GM19468 (cell line): ENCODE results near the gene SEC31B.
A peak's percentile ranks its signal among the peaks of the same experiment; 100 is the strongest.

Experiments
- ATAC-seq: cut with Tn5 transposase; IDR thresholded peaks from one replicate; pipeline ENCODE4 v1.9.1; 2021; ENCODE audit warnings: mild to moderate bottlenecking, moderate library complexity, moderate number of reproducible peaks; ENCODE audit not compliant: unreplicated experiment; ENCODE audit errors: extremely low read depth

The SEC31B gene, protein sequence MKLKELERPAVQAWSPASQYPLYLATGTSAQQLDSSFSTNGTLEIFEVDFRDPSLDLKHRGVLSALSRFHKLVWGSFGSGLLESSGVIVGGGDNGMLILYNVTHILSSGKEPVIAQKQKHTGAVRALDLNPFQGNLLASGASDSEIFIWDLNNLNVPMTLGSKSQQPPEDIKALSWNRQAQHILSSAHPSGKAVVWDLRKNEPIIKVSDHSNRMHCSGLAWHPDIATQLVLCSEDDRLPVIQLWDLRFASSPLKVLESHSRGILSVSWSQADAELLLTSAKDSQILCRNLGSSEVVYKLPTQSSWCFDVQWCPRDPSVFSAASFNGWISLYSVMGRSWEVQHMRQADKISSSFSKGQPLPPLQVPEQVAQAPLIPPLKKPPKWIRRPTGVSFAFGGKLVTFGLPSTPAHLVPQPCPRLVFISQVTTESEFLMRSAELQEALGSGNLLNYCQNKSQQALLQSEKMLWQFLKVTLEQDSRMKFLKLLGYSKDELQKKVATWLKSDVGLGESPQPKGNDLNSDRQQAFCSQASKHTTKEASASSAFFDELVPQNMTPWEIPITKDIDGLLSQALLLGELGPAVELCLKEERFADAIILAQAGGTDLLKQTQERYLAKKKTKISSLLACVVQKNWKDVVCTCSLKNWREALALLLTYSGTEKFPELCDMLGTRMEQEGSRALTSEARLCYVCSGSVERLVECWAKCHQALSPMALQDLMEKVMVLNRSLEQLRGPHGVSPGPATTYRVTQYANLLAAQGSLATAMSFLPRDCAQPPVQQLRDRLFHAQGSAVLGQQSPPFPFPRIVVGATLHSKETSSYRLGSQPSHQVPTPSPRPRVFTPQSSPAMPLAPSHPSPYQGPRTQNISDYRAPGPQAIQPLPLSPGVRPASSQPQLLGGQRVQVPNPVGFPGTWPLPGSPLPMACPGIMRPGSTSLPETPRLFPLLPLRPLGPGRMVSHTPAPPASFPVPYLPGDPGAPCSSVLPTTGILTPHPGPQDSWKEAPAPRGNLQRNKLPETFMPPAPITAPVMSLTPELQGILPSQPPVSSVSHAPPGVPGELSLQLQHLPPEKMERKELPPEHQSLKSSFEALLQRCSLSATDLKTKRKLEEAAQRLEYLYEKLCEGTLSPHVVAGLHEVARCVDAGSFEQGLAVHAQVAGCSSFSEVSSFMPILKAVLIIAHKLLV

DNA sequence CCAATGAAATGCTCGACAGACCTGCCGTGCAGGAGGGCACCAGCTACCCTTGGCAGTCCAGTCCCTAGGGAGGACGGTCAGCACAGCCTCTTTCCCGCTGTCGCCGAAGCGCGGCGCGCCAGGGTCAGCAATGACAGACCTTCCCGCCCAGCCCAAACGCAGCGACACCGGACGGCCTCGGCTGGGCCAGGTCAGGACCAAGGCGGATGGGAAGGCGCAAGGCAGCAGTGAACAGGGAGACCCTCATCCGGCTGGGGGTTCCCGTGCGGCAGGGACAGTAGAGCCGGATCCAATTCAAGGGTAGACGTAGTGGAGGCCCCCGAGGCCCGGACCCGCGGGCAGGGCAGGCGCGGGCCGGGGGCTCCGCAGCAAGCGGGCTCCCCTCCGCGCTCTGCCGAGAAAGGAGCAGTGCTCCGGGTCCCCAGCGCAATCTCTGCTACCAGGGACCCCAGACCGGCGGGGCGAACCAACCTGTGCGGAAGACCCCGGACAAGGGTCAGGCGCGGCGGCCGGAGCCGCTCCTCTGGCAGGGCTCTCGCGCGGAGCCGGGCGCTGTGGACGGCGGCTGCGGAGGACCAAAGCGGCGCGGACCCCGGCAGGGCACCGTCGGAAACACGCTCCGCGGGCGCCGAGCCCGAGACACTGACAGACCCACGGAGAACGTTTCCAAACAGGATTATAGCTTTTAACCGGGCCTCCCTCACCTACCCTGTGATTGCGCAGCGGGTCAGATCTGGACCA lies at the start of gene SEC31B:
SEC31B (minus strand) TSS at position 551 of the 741 bp plus-strand sequence. CDS start 2,909 bp downstream, outside the sequence.
- ATAC-seq = no peak

DNA sequence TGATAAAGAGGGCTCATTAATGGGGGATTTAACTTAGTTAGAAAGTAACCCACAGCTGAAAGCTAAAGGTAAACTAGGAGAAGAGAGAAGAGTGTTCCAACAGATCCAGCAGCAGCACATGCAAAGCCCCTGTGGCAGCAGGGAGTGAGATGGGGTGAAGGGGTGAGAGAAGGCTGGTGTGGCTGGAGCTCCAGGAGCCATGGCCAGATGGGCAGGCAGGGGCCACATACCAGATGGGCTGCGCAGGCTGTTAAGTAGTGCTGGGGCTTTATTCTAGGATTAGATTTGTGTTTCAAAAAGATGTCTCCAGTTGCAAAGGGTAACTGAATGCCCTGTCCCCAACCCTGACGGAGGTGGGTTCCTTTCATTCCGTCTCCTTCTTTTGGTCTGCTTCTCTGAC lies 49.3 kb upstream of the SEC31B start:
- ATAC-seq = no peak

DNA sequence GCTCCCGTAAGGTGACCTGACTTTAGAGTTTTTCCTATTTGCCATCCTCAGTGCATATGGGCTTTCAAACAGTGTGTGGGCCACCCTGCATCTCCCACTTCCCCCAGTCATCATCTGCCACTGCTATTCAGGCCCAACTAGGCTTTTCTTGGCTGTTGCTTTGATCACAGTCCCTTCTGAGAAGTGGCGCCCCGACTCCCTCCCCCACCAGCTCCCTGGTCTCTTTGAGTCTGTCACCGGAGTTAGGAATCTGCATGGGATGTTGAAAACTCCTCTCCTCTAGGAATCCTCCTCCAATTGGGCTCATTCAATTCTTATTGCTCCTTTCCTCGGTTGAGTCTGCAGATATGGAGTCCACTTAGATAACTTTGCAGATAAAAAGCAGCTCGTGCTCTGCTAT lies 48.2 kb upstream of the SEC31B start:
- ATAC-seq = no peak

DNA sequence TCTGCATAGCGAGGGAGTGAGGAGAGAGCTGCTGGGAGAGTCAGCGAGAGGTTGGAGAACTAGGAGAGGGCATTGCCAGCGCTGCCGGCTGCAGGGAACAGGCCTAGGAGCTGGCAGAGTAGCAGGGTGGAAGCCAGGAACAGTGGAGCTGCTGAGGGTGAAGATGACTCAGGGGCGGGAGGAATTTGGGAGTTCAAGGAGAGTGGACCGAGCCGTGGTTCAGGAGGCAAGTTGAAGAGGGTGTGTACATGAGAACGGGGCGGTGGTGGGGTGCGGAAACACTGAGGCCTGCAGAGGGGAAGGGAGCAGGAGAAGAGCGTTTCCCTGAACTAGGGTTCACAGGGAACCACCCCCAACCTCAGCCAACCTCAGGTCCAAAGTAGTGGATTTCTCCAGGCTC lies 47.6 kb upstream of the SEC31B start:
- ATAC-seq = no peak

DNA sequence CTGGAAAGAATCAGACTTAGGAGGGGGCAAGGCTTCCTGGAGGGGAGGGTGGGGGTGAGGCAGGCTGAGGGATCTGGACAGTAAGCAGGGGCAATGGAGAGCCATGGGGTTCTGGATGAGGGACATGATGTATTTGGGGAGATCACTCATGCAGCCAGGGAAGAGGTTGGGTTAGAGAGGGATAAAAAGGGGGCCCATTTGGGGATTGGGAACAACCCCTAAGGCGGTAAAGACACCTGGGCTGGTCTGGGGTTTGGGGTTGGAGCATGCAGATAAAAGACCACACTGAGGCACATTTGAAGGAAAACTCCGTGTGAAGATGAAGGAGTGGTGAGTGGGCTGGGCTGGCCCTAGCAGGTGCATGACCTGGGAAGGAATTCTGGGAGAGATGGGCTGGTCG lies 46.9 kb upstream of the SEC31B start:
- ATAC-seq = no peak

DNA sequence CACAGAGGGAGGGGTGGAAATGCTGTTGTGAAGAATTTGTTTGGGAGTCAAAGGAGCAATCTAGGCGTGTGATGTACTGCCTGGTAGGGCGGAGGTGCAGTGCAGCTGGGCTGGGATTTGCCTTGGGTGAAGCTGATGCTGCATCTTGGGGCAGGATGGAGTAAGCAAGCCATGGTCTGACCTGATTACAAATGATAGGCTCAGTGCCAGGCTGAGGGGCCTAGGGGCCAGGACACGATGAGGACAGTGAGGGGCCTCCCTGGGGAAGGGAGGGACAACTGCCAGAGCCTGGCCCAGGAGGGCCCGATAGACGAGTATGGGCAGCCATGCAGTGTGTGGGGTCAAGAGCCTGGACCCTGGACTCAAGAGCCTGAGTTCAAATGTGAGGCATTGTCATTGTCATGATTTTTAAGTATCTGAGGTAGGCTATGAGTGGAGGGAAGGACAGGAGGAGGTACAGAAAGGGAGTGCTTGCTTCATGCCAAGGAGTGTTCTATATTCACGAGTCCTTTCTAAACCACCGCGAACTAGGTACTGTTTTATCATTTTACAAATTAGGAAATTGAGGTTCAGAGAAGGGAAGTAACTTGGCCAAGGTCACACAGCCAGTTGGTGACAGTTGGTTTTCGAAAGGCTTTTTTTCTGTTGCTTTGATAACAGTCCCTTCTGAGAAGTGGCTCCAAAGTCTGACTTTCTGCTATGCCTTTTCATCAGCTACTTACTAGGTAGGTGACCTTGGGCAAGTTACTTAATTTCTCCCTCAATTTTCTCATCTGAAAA lies 45.7 kb upstream of the SEC31B start:
- no peak for ATAC-seq

DNA sequence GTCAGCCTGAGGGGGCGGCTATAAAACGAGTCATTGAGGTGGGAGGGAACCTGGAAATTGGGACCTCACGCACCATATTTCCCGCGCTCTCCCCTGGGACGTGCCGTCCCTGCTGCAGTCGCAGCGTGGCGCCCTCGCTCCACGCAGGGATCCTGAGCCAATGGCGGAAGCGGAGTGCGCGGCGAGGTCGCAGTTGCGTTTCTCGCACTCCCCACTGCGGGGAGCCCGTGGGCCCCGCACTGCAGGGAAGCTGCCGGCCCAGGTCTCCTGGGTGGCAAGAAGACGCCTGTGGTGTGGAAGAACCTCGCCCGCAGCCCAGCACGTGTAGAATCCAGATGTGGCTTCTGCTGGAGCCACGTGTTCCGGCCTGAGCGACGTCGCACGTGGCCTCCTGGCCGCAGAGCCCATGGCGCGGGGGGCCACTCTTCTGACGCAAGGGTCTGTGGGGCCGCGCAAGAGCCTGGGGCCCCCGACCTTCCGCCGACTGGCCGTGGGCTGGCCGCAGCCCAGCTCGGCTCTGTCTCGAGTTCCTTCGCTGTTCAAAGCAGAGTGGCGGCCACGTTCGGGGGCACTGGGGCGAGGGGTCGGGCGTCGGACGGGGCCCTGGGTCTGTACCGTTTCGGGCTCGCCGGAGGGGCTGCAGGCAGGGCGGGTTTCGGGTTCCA lies 42.5 kb upstream of the SEC31B start:
- peak; percentile 46 for ATAC-seq

DNA sequence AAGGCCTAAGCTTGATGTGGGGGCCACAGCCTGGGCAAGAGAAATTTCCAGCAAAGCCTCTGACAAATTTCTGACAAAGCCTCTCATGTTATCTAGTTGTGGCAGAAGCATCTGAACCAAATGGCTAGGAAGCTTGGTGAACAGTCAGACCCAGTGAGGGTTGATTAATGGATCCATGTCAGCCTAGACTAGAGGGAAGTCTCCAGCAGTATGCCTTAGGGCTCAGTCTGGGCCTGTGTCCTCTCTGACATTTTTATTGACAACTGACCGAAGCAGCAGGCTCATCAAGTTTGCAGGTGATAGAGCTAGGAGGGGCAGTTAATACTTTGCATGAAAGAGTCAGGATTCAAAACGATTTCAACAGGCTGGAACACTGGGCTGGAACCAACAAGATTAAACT lies 41.3 kb upstream of the SEC31B start:
- no peak for ATAC-seq

DNA sequence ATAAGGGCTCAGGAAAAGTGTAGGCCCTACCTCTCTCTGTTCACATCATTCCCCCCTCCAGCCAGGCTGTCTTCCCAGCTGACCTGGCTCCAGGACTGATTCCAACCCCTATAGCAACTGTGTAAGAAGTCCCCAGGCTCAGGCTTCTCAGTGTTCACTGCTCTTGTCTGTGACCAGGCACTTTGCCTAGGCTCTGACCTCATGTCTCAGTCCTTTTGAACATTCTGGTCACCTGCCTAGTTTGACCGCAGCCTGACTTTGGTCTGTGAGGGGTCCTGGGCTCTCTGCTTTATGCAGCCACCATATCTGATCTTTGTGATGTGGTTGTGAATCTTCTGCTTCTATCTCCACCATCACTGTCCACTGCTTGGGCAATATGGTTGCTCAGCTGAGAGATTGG lies 40.6 kb upstream of the SEC31B start:
- no peak for ATAC-seq

DNA sequence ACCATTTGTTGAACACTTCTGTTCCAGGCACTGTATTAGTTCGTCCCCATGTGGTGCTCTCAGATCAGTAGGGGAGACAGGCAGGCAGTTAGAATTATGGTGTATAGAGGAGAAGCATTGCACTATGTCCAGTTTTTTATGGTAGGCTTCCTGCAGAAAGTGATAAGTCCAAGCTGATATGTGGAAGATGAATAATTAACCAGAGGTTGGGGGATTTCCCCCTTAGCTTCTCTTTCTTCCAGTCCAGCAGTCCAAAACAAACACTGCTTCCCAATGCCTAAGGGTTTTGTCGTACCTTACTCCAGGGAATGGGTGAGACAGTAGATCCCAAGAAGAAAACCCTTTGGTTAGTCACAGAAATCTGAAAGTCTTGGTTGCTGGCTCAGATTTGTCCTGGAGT lies 35.2 kb upstream of the SEC31B start:
- ATAC-seq = no peak

DNA sequence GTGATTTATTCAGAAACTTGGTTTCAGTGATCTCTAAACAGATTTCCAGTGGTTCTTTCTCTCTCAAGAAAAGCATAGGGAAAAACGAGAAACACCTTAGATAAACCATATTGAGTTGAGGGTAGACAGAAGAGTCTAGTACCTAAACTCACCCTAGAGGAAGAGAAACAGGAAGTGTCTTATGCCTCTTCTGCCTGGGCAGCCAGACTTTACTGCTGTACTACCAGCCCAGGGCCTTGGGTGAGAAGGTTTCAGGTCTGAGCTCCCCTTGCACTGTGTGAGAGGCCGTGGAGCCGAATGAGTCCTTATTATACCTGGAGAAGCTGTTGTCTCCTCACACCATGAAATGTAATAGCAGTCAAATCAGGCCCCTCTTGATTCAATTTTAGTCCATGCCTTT lies 34.3 kb upstream of the SEC31B start:
- no peak for ATAC-seq

DNA sequence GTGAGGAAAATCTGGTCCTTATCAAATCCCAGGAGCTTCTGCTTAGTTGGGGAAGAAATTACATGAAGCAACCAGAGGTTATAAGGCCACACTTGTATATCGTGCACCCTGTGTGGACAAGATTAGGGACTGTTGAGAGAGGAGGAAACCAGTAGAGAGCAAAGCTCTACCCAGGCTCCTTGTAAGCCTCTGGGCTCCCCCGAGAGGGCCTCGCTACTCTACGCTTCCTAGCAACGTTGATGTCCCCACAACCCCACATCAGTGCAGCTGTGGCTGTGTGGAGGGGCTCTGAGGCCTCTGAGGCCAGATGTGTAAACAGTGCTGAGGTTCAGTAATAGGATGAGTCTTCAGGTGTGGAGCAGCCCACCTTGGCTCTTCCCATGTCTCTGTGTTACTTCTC lies 32.1 kb upstream of the SEC31B start:
- no peak for ATAC-seq

DNA sequence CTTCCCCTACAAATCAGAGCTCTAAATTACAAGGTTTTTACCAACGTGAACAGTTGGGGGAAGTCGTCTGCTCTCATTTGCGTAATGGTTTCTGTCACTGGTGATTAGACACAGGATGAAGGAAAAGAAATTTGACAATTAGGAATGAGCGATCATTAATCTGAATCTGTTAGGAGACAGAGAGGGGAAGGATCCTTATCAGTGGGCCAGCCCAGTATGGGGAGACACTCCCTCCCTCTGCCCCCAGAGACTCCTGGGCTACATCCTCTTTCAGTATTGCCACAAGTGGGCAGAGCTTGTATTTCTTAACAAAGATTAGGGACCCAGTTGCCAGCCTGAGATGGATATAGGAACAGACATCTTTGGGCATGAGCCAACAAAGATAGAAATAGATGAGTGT lies 31.5 kb upstream of the SEC31B start:
- no peak for ATAC-seq

DNA sequence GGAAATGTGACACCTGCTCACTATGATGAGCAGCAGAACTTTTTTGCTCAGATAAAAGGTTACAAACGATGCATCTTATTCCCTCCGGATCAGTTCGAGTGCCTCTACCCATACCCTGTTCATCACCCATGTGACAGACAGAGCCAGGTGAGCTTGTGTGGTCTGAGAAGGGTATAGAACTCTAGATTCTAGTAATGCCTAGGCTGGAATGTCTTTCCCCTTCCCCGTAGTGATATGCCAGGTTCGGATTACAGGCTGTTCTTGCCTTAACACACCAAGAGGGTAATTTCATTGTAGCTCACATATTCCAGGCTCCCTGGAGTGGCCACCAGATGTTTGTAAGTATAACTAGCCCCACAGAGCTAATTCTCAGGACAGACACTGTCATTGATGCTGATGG lies 25.3 kb upstream of the SEC31B start:
- ATAC-seq = no peak

DNA sequence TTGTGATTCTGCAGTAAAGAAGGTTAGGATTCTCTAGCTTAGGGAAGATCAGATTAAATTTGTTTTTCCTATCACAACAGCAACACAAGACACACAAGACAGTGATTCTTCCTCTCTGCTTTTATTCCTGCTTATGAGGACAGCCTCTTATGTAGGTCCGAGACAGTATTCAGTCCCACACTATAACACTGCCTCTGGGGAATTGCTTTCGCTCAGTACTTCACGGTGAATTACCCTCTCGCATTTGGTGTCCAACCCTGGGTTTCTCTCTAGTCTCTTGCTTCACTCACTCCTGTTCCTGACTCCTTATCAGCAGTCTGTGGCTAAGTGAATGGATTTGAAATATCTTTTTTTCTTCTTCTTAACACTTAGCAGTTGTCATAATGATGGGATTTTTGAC lies 17.8 kb upstream of the SEC31B start:
- ATAC-seq = no peak

DNA sequence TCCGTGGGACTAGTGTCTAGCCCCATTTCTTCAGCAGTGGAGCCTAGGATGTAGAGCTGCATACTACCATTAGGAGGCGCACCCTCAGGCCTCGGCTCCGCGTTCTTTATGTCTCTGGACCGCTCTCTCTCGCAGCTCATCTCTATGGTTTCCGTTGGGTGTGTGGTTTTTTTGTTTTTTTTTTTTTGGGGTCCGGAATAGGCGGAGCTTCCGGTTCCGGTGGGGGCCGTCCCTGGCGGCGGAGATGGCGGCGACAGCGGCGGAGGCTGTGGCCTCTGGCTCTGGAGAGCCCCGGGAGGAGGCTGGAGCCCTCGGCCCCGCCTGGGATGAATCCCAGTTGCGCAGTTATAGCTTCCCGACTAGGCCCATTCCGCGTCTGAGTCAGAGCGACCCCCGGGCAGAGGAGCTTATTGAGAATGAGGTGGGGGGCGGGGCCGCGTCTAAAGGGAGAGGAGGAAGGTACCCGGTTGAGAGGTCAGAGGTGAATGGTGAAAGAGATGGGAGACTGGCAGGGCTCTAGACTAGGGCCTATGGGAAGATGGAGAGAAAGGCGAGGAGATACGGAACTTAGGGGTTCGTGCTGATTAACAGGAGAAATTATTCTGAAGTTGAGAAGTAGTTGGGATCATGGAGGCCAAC lies 16.2 kb upstream of the SEC31B start, which contains the start of gene HIF1AN:
HIF1AN (plus strand) TSS at position 229 of the 639 bp plus-strand sequence; CDS start at position 245, 16 bp downstream.
- ATAC-seq = peak; percentile 72

DNA sequence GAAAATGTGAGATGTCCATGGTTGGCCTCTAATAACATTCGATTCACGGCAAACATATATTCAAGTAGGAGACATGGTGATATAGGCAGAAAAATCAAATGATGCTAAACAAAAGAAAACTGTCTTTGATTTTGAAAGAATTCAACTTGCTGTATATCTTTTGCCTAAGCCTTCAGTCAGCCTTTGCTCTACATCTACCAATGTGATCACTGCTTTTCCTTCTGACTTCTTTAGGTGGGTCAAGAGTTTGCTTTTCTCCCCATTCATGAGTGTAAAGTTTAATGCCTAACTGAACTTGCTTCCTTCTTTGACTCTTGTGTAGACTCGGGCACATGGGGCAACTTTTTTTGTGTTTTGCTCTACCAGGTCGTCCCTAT lies 15.7 kb upstream of the SEC31B start:
- ATAC-seq = no peak

DNA sequence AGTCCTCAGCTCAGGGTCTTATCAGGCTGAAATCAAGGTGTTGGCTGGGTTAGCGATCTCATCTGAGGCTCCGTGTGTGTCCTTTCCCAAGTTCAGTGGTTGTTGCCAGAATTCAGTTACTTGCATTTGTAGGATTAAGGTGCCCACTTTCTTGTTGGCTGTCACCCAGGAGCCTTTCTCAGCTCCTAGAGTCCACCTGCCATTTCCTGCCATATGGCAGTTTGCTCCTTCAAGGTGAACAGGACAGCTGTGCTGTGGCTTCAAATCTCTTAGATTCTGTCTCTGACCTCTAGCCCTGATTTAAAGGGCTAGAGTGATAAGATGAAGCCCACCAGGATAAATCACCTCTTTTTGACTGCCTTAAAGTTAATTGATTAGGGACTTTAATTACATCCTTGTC lies 15.1 kb upstream of the SEC31B start:
- no peak for ATAC-seq
